ENCODE data around the gene DCST1. TPM values are rescaled to one million over a fixed set of nuclear protein-coding genes. Genes with fewer than 3 reads are reported as not detected.

The DCST1 gene
- total and polyA plus RNA-seq, 2 donors (not counting 3 experiments of a cell fraction or from before 2014, with no cell fraction given), result not detected

- DNase-seq (ENCODE audit: low read depth, low spot score) (no peak), FAIRE-seq (no peak)
- Histone ChIP-seq H3K27me3 (ENCODE audit: control insufficient read depth in 2 of 2, insufficient read depth in 2 of 2, low read length in 2 of 2) (no peaks in the 10 kb centered on the region), H2AFZ (ENCODE audit: low read depth, low read length) (no peak overlapping the region), H3K9me3 (replicated peaks; ENCODE audit: control insufficient read depth, insufficient read depth, low read length) (no peaks in the 10 kb centered on the region), H3K4me3 (replicated peaks in 1 of 3; ENCODE audit: insufficient read depth in 1 of 3, low read depth in 1 of 3, low read length in 3 of 3) (no peak overlapping the region), H3K27ac (ENCODE audit: insufficient read depth, low read depth, low read length) (no peak overlapping the region), H3K4me2 (ENCODE audit: insufficient read depth, low read length) (no peak overlapping the region), H3K79me2 (ENCODE audit: control insufficient read depth, insufficient read depth, low read length) (no peaks in the 10 kb centered on the region), H3K9me1 (replicated peaks; ENCODE audit: control insufficient read depth, extremely low read depth, insufficient read depth, low read length) (no peaks in the 10 kb centered on the region), H4K20me1 (replicated peaks; ENCODE audit: control insufficient read depth, extremely low read depth, insufficient read depth, low read length) (no peaks in the 10 kb centered on the region), H3K36me3 (ENCODE audit: control insufficient read depth in 2 of 2, extremely low read depth in 1 of 2, insufficient read depth in 2 of 2, low read length in 2 of 2) (peaks cover 0 to 19% of the 10 kb centered on the region in 2 experiments), H3K9ac (replicated peaks; ENCODE audit: extremely low read depth, insufficient read depth, low read length) (no peak overlapping the region), H3K4me1 (ENCODE audit: control insufficient read depth, extremely low read depth, insufficient read depth, low read length) (peaks cover 9% of the 10 kb centered on the region)
- ChIA-PET POLR2A (no interaction called here), CTCF (interaction anchor here (0.9 to 6.4 kb wide), 14 partner anchors 10 to 456 kb away, joined by 3 to 87 read pairs (median 20); partner anchors contain the start of genes ADAM15, LENEP, PBXIP1 and PMVK)
- no TSS peak for BruUV-seq (replicated peaks)
- dilution Hi-C loops (cut with MboI; ENCODE audit: extremely low pct_ligation_motif_present, low sequenced_read_pairs), result no loop called here
- intact Hi-C loops (cut with micrococcal nuclease), result loop anchor here (5.0 kb wide), 1 partner anchor 458 kb away; the partner anchor contains the start of gene UBE2Q1
- no peak for TF ChIP-seq CTCF (IDR thresholded peaks at IDR 0.05; ENCODE audit: extremely low read depth in 1 of 2, insufficient read depth in 1 of 2, low read depth in 1 of 2, low read length in 2 of 2)
- TF ChIP-seq FOS (IDR thresholded peaks at IDR 0.05; ENCODE audit: borderline replicate concordance, insufficient read depth, low read length), result no peak
Observed at GRCh38 chr1:155015527-155016230, 17.9 kb upstream of the DCST1 start.

DNA sequence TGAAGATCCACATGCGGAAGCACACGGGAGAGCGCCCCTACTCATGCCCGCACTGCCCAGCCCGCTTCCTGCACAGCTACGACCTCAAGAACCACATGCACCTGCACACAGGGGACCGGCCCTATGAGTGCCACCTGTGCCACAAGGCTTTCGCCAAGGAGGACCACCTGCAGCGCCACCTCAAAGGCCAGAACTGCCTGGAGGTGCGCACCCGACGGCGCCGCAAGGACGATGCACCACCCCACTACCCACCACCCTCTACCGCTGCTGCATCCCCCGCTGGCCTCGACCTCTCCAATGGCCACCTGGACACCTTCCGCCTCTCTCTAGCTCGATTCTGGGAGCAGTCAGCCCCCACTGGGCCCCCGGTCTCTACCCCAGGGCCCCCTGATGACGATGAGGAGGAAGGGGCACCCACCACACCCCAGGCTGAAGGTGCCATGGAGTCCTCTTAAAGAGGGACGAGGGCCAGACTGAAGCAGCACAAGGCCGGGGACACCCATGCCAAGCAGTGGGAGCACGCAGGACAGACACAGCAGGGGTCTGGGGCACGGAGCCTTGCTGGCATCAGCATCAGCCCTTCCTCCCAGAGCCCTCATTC, 17.3 kb upstream of the DCST1 start:
- ChIA-PET POLR2A (interaction anchor here (1.4 kb wide), 1 partner anchor 20 kb away, joined by 3 read pairs; no protein-coding TSS in a partner anchor), CTCF (interaction anchor here (1.5 to 6.4 kb wide), 19 partner anchors 9 to 456 kb away, joined by 5 to 87 read pairs (median 19); partner anchors contain the start of genes ADAM15, FLAD1, LENEP and PBXIP1)
- no peak overlapping the region for H3K4me3 ChIP-seq (replicated peaks in 1 of 3; ENCODE audit: insufficient read depth in 1 of 3, low read depth in 1 of 3, low read length in 3 of 3)
- H3K4me1 ChIP-seq (ENCODE audit: control insufficient read depth, extremely low read depth, insufficient read depth, low read length), result peaks cover 9% of the 10 kb centered on the region
- no peak for DNase-seq (ENCODE audit: low read depth, low spot score)
- no peaks in the 10 kb centered on the region for H3K9me1 ChIP-seq (replicated peaks; ENCODE audit: control insufficient read depth, extremely low read depth, insufficient read depth, low read length)
- H3K79me2 ChIP-seq (ENCODE audit: control insufficient read depth, insufficient read depth, low read length), result no peaks in the 10 kb centered on the region
- no peaks in the 10 kb centered on the region for H4K20me1 ChIP-seq (replicated peaks; ENCODE audit: control insufficient read depth, extremely low read depth, insufficient read depth, low read length)
- FAIRE-seq, result no peak
- no peak for TF ChIP-seq JUN (IDR thresholded peaks at IDR 0.05; ENCODE audit: borderline replicate concordance, insufficient read depth, insufficient read length, low read depth)
- TF ChIP-seq, protein P1, sequence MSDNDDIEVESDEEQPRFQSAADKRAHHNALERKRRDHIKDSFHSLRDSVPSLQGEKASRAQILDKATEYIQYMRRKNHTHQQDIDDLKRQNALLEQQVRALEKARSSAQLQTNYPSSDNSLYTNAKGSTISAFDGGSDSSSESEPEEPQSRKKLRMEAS (IDR thresholded peaks at IDR 0.05; ENCODE audit: insufficient read depth, insufficient read length), result no peak
- TF ChIP-seq POLR2A (IDR thresholded peaks at IDR 0.05; ENCODE audit: low read depth, low read length), result no peak
- no peak for TF ChIP-seq CTCF (IDR thresholded peaks at IDR 0.05; ENCODE audit: extremely low read depth in 1 of 2, insufficient read depth in 1 of 2, low read depth in 1 of 2, low read length in 2 of 2)
- TF ChIP-seq MYC (IDR thresholded peaks at IDR 0.05; ENCODE audit: low read depth, low read length), result no peak
- no peak for TF ChIP-seq POLR2AphosphoS5 (IDR thresholded peaks at IDR 0.05; ENCODE audit: insufficient read depth, low read depth, low read length)
- TF ChIP-seq FOS (IDR thresholded peaks at IDR 0.05; ENCODE audit: borderline replicate concordance, insufficient read depth, low read length), result no peak
- TF ChIP-seq EZH2 (IDR thresholded peaks at IDR 0.05; ENCODE audit: borderline replicate concordance, low read depth, low read length, severe bottlenecking), result no peak
- TF ChIP-seq GATA2 (IDR thresholded peaks at IDR 0.05; ENCODE audit: insufficient read depth, insufficient read length, low read depth, low read length), result no peak
- H3K27ac ChIP-seq (ENCODE audit: insufficient read depth, low read depth, low read length), result no peak overlapping the region
- no peaks in the 10 kb centered on the region for H3K27me3 ChIP-seq (ENCODE audit: control insufficient read depth in 2 of 2, insufficient read depth in 2 of 2, low read length in 2 of 2)
- BruUV-seq (replicated peaks), result no TSS peak
- H3K4me2 ChIP-seq (ENCODE audit: insufficient read depth, low read length), result no peak overlapping the region
- H2AFZ ChIP-seq (ENCODE audit: low read depth, low read length), result no peak overlapping the region
- intact Hi-C loops (cut with micrococcal nuclease), result loop anchor here (5.0 kb wide), 1 partner anchor 459 kb away; the partner anchor contains the start of gene UBE2Q1
- H3K9ac ChIP-seq (replicated peaks; ENCODE audit: extremely low read depth, insufficient read depth, low read length), result no peak overlapping the region
- H3K9me3 ChIP-seq (replicated peaks; ENCODE audit: control insufficient read depth, insufficient read depth, low read length), result no peaks in the 10 kb centered on the region
- dilution Hi-C loops (cut with MboI; ENCODE audit: extremely low pct_ligation_motif_present, low sequenced_read_pairs), result no loop called here
- peaks cover 0 to 19% of the 10 kb centered on the region in 2 experiments for H3K36me3 ChIP-seq (ENCODE audit: control insufficient read depth in 2 of 2, extremely low read depth in 1 of 2, insufficient read depth in 2 of 2, low read length in 2 of 2)
